AG08396 (cell line): Measurements from ENCODE around the gene RPL3.

ENCODE experiments used
- DNase-seq: peaks from one replicate; pipeline ENCODE4 v3.0.0; 2012; ENCODE audit warnings: low spot score, mixed read lengths

Gene RPL3

GRCh38 chr22:39317084-39317774 lies 2.2 kb downstream of the RPL3 start:
- DNase-seq = no peak

GRCh38 chr22:39316440-39317083 lies 2.9 kb downstream of the RPL3 start:
- peak; percentile 79 for DNase-seq

GRCh38 chr22:39315389-39315788 lies 4.0 kb downstream of the RPL3 start:
- DNase-seq = no peak

GRCh38 chr22:39314251-39314971 lies 5.0 kb downstream of the RPL3 start:
- no peak for DNase-seq

- no peak for DNase-seq
Observed at GRCh38 chr22:39313258-39314001, 6.0 kb downstream of the RPL3 start.

- DNase-seq = no peak
Observed at GRCh38 chr22:39312410-39312809, 7.0 kb downstream of the RPL3 start.

GRCh38 chr22:39311592-39312400 lies 7.6 kb downstream of the RPL3 start:
- no peak for DNase-seq

GRCh38 chr22:39309881-39310714 lies 9.3 kb downstream of the RPL3 start:
- no peak for DNase-seq

GRCh38 chr22:39309364-39309861 lies 10.0 kb downstream of the RPL3 start:
- DNase-seq = no peak

GRCh38 chr22:39308614-39309363 lies 10.6 kb downstream of the RPL3 start:
- DNase-seq = peak; percentile 84

- DNase-seq = no peak
Observed at GRCh38 chr22:39306456-39307361, 12.7 kb downstream of the RPL3 start.

GRCh38 chr22:39303892-39304671 lies 15.3 kb downstream of the RPL3 start:
- no peak for DNase-seq

GRCh38 chr22:39303358-39303757 lies 16.1 kb downstream of the RPL3 start:
- no peak for DNase-seq

GRCh38 chr22:39302431-39302960 lies 16.9 kb downstream of the RPL3 start:
- DNase-seq = no peak

GRCh38 chr22:39301926-39302325 lies 17.5 kb downstream of the RPL3 start:
- no peak for DNase-seq

- DNase-seq = no peak
Observed at GRCh38 chr22:39301108-39301507, 18.3 kb downstream of the RPL3 start.

- no peak for DNase-seq
Observed at GRCh38 chr22:39300186-39300830, 19.1 kb downstream of the RPL3 start.
